Epithelial cell of prostate (primary cell): ENCODE results near the gene FOXP1.

Source experiments
- DNase-seq: peaks from one replicate; pipeline ENCODE4 v3.0.0-alpha.2; 2011; ENCODE audit warnings: low read depth, low spot score
- H3K27ac ChIP-seq: fragments of 450-650 bp; 2 replicates; pipeline ENCODE4 v1.5.1; 2017; ENCODE audit warnings: mild to moderate bottlenecking

FOXP1 gene

DNA sequence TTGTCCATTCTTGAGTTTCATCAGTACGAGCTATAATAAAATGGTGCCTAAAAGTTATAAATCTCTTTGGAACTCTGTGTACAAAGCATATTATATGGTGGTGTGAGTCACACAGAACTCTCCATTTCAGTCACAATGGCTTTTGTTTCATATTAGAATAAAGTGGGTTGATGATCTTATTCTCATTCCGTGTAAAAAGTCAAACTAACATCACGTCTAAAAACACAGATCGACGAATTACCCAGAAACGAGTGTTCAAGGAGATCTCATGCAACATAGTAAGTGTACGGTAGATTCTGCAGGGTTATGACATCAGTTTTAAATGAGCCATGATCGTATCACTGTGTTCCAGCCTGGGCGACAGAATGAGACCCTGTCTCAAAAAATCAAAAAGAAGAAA, 122.4 kb downstream of the FOXP1 start:
- H3K27ac ChIP-seq = peak overlapping the region; percentile 84
- no peak for DNase-seq

DNA sequence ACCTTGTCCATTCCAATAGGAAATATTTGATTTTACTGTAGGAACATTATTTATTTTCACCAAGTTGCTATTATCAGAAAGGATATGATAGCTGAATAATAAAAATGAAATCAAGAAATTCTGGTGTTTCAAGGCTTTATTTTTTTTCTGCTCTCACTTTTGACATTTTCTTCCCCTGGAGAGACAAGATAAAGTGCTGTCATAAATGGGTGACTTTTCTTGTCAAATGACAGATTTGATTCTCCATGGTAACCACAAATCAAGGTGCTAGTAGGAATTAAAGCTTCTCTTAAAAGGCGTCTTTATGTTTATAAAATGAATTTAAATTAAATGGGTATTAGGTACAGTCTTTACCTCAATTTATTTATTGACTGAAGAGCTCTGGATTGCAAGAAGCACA, 124.6 kb downstream of the FOXP1 start:
- no peak overlapping the region for H3K27ac ChIP-seq
- DNase-seq = no peak

DNA sequence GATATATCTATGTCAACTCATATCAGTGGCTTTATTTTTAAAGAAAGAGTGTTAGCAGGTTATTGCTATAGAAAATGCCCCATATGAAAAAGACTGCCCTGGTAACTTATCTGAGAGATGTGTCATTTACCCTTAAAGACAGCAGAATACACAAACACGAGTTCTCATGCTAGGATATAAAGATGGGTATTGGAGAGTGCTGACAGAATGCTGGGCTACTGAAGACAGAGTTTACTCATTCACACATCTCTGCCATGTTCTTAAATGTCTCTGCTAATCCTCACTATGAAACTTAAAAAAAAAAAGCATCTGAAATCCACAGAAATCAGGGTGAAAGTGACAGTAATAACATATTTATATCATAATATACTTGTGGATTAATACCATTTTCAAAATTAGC, 126.7 kb downstream of the FOXP1 start:
- no peak for DNase-seq
- H3K27ac ChIP-seq = no peak overlapping the region

DNA sequence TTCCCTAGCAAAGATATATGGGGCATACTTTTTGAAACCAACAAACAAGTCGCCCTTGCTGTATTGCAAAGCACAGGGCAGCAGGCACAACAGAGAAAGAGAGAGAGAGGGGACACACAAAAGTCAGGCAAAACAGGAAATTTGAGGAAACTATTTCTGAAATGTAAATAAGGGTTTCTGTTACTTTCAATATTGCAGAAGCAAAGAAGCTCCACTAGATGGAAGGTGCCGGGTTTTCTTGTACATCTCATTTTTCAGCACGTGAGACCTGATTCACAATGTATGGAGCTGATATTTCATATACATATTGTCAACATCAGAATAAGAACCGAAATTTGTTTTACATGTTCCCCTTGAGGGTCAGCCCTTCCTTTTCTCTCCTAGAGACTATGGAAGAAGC, 127.4 kb downstream of the FOXP1 start:
- H3K27ac ChIP-seq = no peak overlapping the region
- DNase-seq = no peak

DNA sequence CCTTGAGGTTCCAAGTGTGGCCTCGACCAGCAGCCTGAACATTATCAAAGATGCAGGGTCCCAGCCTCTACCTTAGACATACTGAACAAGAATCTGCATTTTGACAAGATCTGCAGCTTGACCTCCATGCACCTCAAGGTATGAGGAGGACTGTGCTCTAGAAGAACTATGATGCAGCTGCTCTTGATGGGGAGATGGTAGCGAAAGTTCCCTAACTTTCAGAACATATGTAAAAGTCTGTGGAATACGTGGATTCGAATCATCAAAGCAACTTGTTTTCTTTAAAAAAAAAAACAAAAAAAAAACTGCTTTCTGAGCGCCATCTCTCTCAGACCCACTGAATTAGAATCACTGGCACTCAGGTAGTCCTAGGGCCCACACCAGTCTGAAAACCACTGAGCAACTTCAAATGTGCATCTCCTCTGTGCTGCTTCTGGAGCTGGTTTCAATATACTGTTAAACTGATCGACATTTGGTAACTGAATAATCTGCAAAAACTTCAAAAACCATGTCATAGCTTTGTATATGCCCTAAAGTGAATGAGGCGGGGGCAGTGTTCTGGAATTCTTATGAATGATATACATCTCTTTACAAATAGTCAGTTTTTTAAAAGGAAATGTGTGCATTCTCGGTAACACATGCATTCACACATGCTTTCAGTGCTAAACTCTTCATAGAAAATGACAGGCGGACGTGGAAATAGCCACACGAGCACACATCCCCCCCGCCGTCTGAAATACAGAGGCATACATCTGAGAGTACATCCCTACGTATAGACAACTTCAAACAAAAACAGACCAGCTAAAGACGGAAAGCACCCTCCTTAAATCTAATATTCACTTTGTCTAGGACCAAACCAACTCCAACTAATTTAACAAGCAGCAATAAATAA, 128.8 kb downstream of the FOXP1 start:
- H3K27ac ChIP-seq = no peak overlapping the region

DNA sequence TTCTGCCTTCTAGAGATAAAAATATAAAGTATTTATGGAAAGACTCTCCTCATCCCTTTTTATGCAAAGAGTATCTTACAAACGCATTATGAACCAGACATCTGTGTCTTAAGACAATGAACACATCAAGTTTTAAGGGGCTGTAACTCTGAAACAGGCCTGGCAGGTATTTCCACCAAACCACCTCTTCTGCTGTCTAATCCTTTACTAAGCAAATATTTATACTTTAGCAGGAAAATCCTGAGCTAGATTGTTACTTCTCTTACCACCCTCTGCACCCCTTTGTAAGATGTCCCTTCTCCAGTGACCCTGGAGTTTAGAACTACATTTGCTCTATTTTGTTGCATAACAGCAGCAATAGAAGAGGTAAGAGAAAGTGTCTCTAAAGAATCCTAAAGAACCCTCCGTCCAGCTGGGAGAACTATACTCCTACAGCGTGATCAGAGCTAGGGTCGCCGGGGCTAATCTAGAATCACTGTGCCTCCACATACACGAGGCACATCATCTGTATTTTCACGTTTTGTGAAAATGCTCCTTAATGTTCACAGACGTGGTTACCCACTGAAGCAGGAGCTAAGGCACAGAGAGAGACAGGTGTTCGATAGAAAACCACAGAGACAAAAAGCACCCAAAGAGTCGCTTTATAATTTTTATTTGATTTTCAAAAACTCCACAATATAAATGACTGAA, 129.6 kb downstream of the FOXP1 start:
- DNase-seq = no peak
- H3K27ac ChIP-seq = no peak overlapping the region

More for the DNA sequence above, 128.8 kb downstream of the FOXP1 start:
- no peak for DNase-seq

DNA sequence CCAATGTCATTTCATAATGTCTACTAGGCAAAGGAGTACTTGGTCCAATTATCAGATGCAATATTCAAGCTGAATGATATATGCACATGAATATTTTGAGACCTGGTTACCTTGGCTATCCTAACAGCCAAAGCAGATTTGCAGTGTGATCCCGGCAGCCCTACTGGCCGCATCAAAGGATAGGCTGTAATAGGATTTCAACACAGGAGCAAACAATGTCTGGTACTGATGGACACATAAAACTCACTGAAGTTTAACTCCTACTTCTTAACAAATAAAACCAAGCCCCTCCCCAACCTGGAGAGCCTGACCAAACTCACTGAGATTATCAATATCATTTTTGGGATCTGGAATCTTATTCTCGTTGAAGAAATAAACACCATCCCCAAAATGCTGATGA, 130.2 kb downstream of the FOXP1 start:
- H3K27ac ChIP-seq = no peak overlapping the region
- no peak for DNase-seq

DNA sequence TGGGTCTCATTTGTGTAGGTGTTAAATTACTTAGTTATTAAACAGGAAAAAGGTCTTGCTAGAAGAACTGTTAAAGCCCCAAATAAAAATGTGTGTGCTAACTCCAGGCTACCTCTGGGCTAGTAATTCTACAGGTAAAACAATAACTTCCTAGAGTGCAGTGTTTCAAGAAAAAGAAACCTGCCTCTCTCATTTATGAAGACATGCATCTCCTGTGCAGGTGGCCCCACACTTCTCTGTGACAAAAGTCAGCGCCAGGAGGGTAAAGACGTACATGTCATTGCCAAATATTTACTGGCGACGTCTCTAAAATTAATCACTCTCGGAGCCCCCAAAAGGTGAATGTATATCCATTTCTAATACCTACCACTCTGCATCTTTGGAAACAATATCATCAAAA, 131.7 kb downstream of the FOXP1 start:
- no peak for DNase-seq
- H3K27ac ChIP-seq = no peak overlapping the region

DNA sequence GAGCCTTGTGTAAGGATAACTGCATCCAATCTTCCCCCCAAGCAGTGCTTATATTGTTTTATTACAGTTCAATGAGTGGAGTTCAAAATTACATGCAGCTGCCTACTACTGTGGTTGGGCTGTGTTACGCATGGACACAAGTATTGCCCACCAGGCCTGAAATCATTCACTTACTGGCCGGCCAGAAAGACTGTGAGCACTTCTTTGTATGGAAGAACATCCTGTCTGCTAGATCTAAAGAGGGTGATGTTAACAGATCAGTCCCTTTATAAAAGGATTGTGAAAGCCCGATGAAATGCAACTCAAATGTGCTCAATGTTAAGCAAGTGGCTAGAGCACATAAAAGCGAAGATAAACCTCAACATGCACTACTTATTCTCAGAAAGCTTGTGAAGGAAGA, 132.5 kb downstream of the FOXP1 start:
- no peak overlapping the region for H3K27ac ChIP-seq
- DNase-seq = no peak

DNA sequence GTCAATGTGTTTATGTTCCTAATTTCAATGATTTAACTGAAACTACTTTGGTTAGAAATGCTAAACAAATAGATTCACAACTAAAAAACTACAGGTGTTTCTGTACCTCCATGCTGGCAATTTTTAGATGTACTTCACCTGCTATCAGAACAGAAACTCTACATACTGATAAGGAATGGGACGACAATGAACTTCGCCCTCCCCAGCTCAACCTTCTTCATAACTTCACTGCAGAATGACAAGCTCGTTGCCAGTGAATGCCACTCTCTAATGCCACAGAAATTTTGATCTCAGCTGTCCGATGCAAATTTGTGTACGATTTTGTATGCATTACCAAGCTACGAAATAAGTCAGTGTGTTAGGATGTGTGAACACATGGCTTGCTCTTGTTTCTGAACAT, 133.4 kb downstream of the FOXP1 start:
- H3K27ac ChIP-seq = no peak overlapping the region

DNA sequence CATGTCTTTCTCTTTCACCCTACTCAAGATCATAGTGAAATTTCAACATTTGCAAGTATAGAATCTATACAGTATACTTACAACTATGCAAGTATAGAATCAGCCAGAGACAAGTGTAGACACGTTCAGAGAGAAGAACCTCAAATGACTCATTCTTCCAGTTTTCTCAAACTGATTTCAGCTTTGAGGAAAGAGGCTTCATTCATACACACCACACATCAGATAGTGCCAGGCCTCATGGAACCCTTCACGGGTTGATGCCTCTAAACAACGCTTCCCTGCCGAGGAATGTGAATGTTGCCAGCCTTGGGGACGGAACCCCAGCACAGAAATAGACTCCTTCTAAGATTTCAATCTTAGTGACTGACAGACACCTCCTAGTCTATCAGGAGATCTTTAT, 135.7 kb downstream of the FOXP1 start:
- peak overlapping the region; percentile 97 for H3K27ac ChIP-seq
- no peak for DNase-seq

More for the DNA sequence above, 133.4 kb downstream of the FOXP1 start:
- no peak for DNase-seq

DNA sequence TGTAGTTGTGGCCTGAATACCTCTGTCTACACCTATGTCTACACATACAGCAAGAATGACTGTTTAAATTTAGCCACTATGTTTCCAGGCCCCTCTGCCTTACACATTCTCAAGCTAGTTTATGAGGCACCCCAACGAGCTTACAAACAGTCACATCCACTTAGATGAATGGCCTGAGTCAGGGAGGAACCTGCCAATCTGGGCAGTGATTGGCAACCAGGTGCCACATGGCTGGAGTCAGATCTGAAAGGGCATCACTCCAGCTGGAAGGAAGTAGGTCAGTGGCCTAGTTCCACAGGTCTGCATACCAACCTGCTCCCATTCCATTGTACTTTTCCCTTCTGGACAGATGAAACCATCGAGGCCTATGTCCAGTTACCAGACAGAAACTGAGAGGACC, 136.3 kb downstream of the FOXP1 start:
- no peak for DNase-seq
- peak overlapping the region; percentile 97 for H3K27ac ChIP-seq

DNA sequence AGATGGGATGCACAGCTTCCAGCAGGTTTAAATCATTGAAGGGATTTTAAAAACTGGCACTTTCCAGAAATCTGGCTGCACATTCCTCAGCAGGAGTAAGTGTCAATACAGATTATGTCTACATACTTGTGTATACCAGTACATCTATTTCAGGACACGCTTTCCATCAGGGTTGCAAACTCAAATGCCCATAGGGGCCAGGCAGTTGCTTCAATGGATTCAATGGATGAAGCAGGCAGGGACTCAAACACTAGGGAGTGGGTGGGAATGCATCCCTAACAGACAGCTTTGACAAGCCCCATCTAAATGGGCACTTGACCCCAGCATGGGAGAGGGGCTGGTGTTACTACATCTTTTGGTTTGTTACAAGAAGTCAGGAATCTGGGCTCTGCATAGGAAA, 136.8 kb downstream of the FOXP1 start:
- H3K27ac ChIP-seq = peak overlapping the region; percentile 97
- no peak for DNase-seq

DNA sequence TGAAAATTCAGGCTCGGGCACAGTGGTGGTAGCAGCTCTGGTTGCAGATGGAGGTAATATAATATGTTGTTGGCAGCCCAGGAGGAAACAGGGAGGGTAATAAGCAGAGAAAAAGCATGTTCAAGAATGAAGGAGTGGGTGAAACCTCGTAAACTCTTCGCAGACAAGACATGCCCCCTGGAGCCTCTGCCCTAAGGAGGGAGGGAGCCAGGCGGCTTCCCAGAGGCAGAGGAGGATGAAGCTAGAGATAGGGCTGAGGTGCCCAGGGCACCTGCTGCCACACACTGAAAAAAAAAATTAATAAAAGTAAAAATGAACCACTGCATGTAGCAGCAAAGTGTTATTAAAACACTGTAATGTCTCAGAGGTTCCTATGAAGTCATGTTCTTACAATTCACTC, 137.3 kb downstream of the FOXP1 start:
- no peak for DNase-seq
- peak overlapping the region; percentile 97 for H3K27ac ChIP-seq

DNA sequence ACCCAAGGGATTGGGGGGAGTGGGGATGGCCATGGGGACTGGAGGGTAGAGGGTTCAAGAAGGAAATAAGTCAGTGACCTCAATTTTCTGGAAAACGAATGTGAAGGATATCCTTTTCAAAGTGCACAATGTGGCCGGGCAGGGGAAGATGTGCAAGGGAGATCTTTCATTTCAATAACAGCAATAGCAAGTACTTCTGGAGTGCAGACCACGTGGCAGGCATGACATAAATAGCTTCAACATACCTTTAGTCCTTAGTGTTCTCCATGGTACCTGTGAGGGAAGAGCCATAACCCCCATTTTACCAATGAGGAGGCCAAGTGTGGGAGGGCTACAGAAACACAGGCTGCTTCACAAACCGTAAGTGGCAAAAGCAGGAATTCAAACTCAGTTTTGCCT, 138.7 kb downstream of the FOXP1 start:
- peak overlapping the region; percentile 97 for H3K27ac ChIP-seq
- no peak for DNase-seq

DNA sequence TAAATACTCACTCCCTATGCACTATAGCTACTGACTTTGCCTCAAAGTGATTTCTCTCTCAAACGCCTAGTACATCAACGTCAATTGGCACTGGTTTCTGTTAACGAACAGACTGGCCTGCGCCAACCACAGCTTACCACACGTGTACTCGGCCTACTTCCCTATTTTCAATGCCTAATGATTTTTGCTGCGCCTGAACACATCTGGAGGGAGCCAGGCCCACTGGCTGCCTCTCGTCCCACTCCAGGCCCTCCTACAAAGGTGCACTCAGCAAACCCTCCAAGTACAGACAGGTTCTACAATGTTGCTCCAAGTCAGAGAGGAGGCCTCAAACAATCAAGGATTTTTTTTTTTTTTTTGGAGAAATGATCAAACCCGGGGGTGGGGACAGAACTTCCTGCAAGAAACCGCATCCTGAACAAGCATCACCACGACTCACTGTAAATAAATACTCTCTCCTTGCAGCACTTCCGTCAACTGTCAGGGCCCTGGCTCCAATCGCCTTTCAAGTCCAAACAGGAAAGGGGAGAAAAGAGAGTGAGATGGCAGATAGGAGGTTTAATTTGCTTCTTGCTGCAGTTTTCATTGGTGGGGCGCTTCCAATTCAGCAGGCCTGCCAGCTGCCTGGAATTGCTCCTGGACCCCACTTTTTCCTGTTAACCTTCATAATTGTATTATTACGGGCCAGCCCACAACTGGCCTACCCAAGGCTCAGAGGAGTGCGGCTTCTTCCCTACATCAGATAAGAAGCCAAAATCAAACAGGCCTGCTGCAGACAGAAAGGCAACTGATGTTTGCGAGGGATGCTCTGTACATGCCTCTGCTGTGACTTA, 139.3 kb downstream of the FOXP1 start:
- DNase-seq = peak; percentile 92
- peak overlapping the region; percentile 97 for H3K27ac ChIP-seq

DNA sequence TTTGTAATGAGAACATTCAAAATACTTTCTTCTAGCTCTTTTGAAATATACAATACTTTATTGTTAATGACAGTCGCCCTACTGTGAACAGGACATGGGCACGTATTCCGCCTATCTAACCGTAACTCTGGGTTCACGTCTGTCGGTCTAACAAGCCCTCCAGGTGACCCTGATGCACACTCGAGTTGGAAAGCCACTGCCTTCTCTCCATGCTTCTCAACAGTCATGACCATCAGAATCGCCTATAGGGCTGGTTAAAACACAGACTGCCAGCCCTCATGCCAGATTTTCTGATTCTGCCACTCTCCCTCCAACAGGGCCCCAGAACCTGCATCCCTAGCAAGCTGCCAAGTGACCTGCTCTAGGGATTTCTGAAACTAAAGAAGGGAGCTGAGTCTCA, 140.2 kb downstream of the FOXP1 start:
- DNase-seq = no peak
- peak overlapping the region; percentile 97 for H3K27ac ChIP-seq

DNA sequence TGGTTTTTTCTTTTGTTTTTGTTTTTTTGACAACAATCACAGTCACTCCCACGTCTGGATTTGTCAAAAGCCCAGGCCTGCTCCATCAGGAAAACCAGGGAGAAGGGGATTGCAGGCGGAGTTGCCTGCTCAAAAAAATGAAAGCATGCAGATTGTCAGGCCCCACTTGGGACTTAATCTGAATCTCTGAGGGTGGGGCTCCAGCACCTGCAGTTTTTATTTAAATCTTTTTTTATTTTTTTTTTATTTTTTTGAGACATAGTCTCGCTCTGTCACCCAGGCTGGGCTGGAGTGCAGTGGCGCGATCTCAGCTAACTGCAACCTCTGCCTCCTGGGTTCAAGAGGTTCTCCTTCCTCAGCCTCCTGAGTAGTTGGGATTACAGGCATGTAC, 140.9 kb downstream of the FOXP1 start:
- peak overlapping the region; percentile 97 for H3K27ac ChIP-seq

DNA sequence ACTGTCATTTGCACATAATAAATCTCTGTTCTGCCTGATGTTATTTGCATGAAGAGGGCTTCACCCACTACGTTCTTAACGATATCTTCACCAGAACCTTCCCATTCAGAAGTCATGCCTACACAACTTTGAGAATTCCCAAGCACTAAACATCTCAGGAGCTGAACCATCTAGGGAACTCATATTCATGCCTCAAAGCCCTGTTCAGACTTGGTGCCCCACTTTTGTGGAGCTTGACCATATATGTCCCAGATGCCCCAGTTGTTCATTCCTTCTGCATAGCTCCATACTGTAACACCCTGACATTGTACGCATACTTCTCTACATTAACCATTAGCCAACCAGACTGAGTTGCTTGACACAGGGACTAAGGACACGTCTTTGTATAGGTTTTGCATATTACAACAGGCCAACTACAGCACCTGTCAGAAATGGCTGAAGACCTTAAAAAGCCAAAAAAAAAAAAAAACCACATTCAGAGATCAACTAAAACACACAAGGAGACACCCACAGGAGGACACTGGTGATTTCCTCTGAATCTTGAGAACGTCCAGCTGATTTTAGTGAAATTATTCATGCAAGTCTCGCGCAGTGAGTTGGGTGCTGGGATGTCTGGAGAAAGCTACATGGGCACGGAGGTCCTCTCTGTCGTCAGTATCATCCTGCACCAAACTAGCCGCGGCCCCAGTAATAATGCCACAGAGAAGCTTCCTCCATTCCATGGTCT, 141.4 kb downstream of the FOXP1 start:
- H3K27ac ChIP-seq = peak overlapping the region; percentile 67
- DNase-seq = no peak

More for the DNA sequence above, 140.9 kb downstream of the FOXP1 start:
- no peak for DNase-seq
